Parietal lobe (tissue), 2 donors: ENCODE data around the gene CFAP68. TPM values are rescaled to one million over a fixed set of nuclear protein-coding genes. Genes with fewer than 3 reads are reported as not detected.

Experiments used
- small RNA-seq: library from RNA; depleted of rRNA; stranded (forward); fragments of <200 nt; gene quantifications from one replicate; pipeline ENCODE3, GENCODE V24; 2014; ENCODE audit warnings: low replicate concordance
- total RNA-seq: library from RNA; depleted of rRNA; stranded (reverse); fragments of >200 nt; gene quantifications from one replicate; pipeline ENCODE4 v1.2.3, GENCODE V29; 2014

Gene CFAP68
- 14.1 TPM for total RNA-seq

GRCh38 chr11:111878849-111879636 is at the start of gene CFAP68, which contains the start of gene FDXACB1:
Gene CFAP68 (plus strand): TSS chr11:111879541. CDS start chr11:111879561, 20 bp downstream.
Gene FDXACB1 (minus strand): TSS chr11:111879165. CDS start chr11:111879132, 33 bp downstream.

GRCh38 chr11:111870886-111871692 is 8.3 kb upstream of the CFAP68 start, which contains the start of gene ALG9:
Gene ALG9 (minus strand): TSS chr11:111871581. CDS start chr11:111871482, 99 bp downstream.

GRCh38 chr11:111911563-111912401 is 32.4 kb downstream of the CFAP68 start, which contains the start of gene CRYAB:
Gene CRYAB (minus strand): TSS chr11:111911770. CDS start chr11:111911724, 46 bp downstream.

GRCh38 chr11:111912535-111912934 is 33.2 kb downstream of the CFAP68 start, which contains the start of gene HSPB2:
Gene HSPB2 (plus strand): TSS chr11:111912734. CDS start chr11:111912830, 96 bp downstream.

GRCh38 chr11:111918390-111919256 is 39.3 kb downstream of the CFAP68 start, which contains the start of gene C11orf52:
Gene C11orf52 (plus strand): TSS chr11:111918913. CDS start chr11:111918973, 60 bp downstream.

Small RNA genes lying within 50 kb of the gene (small RNA-seq; reads per million reads assigned to genes)
- gene C11orf52 (not detected), gene GNG5P3 (not detected), gene RNA5SP351 (not detected), gene RPL37AP8 (not detected)

Other genes with a start within 250 kb of the CFAP68 start
- 24.4 TPM for gene PPP2R1B, start 113.2 kb upstream of the CFAP68 start, total RNA-seq
- 113 TPM for gene ALG9, start 8.0 kb upstream of the CFAP68 start, total RNA-seq
- 8.1 TPM for gene FDXACB1, start 376 bp upstream of the CFAP68 start, total RNA-seq
- 16.0 TPM for gene CRYAB, start 32.2 kb downstream of the CFAP68 start, total RNA-seq
- gene HSPB2, start 33.2 kb downstream of the CFAP68 start, total RNA-seq: not detected
- gene C11orf52, start 39.4 kb downstream of the CFAP68 start, total RNA-seq: not detected
- gene DIXDC1, start 57.8 kb downstream of the CFAP68 start, total RNA-seq: 83.6 TPM
- gene DLAT, start 145.9 kb downstream of the CFAP68 start, total RNA-seq: 36.9 TPM
- 2.2 TPM for gene PIH1D2, start 194.5 kb downstream of the CFAP68 start, total RNA-seq
- gene NKAPD1, start 194.8 kb downstream of the CFAP68 start, total RNA-seq: 32.2 TPM
- 48.8 TPM for gene TIMM8B, start 207.2 kb downstream of the CFAP68 start, total RNA-seq
- gene SDHD, start 207.3 kb downstream of the CFAP68 start, total RNA-seq: 67.0 TPM